ENCODE data around the gene MUSTN1. TPM values are rescaled to one million over a fixed set of nuclear protein-coding genes. Genes with fewer than 3 reads are reported as not detected.

The MUSTN1 gene
- total RNA-seq, 1 donor = 0.27 TPM

DNA sequence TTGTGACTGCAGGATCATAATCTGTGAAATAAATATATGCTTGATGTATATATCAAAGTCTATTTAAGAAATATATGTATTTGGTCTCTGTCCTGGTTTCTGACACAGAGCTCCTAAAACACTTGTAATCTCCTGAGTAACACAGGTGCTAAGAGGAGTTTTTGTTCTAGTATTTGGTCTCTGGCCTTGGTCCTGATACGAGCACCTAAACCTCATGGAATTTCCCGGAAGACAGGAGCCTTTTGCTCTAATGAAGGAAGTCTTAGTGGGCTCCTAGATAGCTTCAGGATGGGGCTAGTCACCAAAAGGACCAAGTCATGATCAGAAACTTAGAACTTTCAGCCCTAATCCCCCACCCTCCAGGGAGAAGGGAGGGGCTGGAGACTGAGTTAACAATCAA lies 19.2 kb upstream of the MUSTN1 start:
- no peak for DNase-seq (ENCODE audit: low read depth in 2 of 3, low spot score in 2 of 3)

- DNase-seq (ENCODE audit: low read depth in 2 of 3, low spot score in 2 of 3) = no peak
These were observed 17.6 kb upstream of the MUSTN1 start for GRCh38 chr3:52852419-52852818.

- DNase-seq (ENCODE audit: low read depth in 2 of 3, low spot score in 2 of 3) = peak in 2 of 3 donors; percentile 51 to 67
These were observed 16.5 kb upstream of the MUSTN1 start for GRCh38 chr3:52851348-52851747.

DNA sequence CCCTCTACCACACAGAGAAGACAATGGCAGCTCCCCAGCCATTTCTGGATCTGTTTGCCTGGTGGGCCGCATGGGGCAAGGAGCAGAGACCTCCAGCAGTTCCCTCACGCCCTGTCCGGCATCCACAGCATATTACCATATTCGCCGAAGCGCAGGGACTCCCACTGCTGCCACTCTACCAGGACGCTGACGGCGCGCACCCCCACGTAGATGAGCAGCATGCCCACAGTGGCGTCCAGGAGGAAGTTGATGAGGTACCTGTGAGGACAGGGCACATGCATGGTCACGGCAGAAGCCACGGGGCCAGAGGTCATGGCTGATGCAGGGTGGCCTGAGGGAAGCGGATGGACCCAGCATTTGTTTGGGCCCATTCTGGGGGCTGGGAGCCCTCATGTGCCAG lies 14.8 kb upstream of the MUSTN1 start:
- no peak for DNase-seq (ENCODE audit: low read depth in 2 of 3, low spot score in 2 of 3)

GRCh38 chr3:52848617-52849016 lies 13.8 kb upstream of the MUSTN1 start:
- no peak for DNase-seq (ENCODE audit: low read depth in 2 of 3, low spot score in 2 of 3)

GRCh38 chr3:52847726-52848125 lies 12.9 kb upstream of the MUSTN1 start:
- no peak for DNase-seq (ENCODE audit: low read depth in 2 of 3, low spot score in 2 of 3)

DNA sequence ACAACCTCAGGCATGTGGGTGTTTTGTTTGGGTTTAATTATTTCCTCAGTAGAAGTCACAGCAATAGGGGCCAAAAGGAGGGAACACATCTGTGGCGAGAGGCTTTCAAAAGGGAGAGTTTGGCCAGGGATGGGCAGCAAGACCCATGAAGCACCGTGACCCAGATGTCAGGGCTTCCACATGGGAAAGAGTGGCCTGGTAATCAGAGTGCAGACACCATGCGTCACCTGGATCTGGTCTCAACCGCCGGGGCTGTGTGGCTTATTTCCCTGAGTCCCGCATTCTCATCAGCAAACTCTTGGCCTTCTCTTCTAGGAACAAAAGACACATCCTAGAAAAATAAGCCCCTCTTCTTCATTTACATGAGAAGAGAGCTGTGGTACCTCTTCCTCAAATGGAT lies 12.4 kb upstream of the MUSTN1 start:
- DNase-seq (ENCODE audit: low read depth in 2 of 3, low spot score in 2 of 3) = no peak

DNA sequence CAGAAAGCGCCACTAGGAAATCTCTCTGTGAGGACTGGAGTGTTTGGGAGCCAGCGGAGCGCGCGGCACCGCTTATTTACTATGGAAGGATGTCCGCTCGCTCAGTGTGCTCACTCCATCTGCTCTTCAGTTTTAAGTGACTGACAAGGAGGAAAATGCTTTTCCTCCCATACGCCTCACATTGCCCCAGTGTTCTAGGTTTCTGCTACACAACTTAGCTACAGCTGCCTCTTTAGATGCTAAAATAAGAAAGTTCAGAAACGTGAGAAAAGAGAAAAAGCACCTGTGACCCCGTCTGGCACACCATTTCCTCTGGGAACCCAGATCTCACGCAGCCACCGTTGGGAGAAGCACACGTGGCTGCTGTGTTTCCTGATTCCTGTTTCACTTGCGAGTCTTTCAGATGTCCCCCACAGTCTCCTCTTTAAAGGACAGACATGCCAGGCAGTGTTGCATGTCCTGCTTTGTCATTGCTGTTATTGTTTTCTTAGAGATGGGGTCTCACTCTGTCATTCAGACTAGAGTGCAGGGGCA lies 11.7 kb upstream of the MUSTN1 start:
- DNase-seq (ENCODE audit: low read depth in 2 of 3, low spot score in 2 of 3) = no peak

GRCh38 chr3:52845691-52846431 lies 11.0 kb upstream of the MUSTN1 start:
- DNase-seq (ENCODE audit: low read depth in 2 of 3, low spot score in 2 of 3) = peak in 2 of 3 donors; percentile 9 to 13

- no peak for DNase-seq (ENCODE audit: low read depth in 2 of 3, low spot score in 2 of 3)
These were observed 10.3 kb upstream of the MUSTN1 start for GRCh38 chr3:52845157-52845556.

- no peak for DNase-seq (ENCODE audit: low read depth in 2 of 3, low spot score in 2 of 3)
These were observed 9.6 kb upstream of the MUSTN1 start for GRCh38 chr3:52844290-52844975.

DNA sequence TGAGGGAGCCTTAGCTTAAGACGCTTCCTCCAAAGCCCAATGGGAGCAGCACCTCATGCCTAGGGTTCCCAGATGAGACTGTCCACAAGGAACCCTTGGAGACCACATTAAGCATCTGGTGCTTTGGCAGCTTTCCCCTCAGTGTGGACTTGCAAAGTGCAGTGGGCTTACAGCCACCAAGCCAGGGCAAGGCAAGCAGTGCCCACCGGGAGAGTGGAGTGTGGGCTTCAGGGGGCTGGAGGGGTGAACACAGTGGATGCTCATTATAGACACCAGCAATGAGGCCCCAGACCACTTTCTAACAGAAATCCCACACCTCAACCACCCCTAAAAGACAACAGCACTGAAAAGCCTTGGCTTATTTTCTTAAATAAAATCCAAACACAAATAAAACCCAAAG lies 9.1 kb upstream of the MUSTN1 start:
- DNase-seq (ENCODE audit: low read depth in 2 of 3, low spot score in 2 of 3) = no peak

DNA sequence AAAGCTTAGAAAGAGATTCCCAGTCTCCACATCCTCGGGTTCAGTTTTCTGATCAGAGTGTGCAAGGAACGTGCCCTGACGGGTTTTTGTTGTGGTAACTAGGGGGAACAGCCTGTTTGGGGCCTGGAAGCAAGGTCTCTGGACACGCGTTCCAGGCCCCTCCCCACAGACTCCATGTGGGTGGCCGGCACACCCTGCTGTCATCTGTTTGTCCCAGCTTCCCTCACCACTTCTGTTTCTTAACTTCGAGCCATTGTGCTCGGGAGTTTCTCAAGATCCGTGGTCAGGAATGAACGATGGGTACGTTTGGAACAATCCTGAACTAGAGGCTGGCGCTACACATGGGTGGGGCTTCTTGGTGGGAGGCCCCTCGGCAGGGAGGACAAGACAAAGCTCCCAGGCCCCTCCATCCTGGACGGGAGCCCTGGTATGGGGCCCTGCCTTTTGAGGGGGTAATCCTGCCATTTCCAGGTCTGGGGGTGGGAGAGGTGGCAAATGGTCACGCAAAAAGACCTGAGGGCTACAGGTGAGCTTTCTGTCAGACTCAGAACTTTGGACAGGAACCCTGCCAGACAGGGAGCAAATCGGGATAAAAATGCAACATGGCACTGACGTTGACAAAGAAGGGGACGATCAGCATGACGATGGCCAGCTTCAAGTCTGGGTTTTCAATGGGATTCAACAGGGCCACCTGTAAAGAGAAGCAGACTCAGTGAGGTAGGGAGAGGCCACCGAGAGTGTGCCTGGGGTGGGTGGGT lies 8.5 kb upstream of the MUSTN1 start:
- DNase-seq (ENCODE audit: low read depth in 2 of 3, low spot score in 2 of 3) = no peak

GRCh38 chr3:52842424-52842823 lies 7.6 kb upstream of the MUSTN1 start:
- DNase-seq (ENCODE audit: low read depth in 2 of 3, low spot score in 2 of 3) = no peak

- no peak for DNase-seq (ENCODE audit: low read depth in 2 of 3, low spot score in 2 of 3)
These were observed 7.1 kb upstream of the MUSTN1 start for GRCh38 chr3:52841981-52842340.

GRCh38 chr3:52841211-52841980 lies 6.6 kb upstream of the MUSTN1 start:
- DNase-seq (ENCODE audit: low read depth in 2 of 3, low spot score in 2 of 3) = no peak

DNA sequence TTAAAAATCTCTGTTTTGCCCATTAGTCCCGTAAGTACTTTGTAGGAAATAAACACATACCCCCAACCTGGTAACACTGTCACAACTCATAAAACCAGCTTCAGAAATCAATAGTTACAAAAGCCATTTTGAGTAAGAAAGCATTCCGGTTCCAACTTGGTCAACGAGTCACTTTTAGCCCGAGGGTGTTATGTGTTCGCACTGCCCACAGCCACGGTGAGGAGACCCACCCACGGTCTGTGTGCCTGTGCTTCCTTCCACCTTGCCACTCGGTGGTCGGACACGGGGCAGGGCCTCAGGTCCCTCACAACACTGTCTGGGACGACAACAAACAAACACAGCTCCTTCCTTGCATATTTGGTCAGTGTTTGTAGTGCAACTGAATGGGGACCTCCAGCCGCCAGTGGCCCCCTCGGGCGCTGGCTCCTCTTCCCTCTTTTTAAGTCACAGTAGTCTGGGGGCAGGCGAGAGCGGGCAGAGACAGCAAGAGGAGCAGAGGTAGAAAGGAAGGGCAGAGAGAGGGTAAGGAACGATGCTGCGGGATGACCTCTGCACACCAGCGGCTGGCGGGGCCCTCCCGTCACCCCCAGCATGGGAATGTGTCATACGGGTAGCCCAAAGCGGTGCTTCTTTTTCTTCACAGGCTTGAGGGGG lies 5.2 kb upstream of the MUSTN1 start:
- no peak for DNase-seq (ENCODE audit: low read depth in 2 of 3, low spot score in 2 of 3)

- DNase-seq (ENCODE audit: low read depth in 2 of 3, low spot score in 2 of 3) = no peak
These were observed 4.4 kb upstream of the MUSTN1 start for GRCh38 chr3:52839268-52839575.

- DNase-seq (ENCODE audit: low read depth in 2 of 3, low spot score in 2 of 3) = no peak
These were observed 3.9 kb upstream of the MUSTN1 start for GRCh38 chr3:52838561-52839267.

DNA sequence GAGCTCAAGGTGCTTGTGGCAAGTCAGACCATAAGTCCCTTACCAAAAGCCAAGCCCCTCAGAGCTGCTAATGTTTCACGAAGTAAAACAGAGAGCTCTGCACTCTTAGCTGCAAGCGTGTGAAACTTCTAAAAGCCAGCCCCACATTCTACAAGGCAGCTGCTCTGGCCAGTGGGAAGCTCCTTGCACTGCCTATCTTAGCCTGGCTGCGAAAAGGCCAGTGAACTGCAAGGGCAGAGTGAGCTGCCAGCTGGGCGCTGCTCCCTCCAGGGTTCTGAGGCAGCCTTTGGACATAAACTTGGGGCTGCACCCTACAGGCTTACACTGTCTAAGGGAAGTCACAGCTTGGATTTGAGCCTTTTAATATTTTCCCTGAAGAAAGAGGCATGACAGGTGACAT lies 2.2 kb upstream of the MUSTN1 start:
- DNase-seq (ENCODE audit: low read depth in 2 of 3, low spot score in 2 of 3) = no peak

Data from hematopoietic multipotent progenitor cell (in vitro differentiated cells).